ENCODE measurements around the gene PLEKHA4. TPM values are rescaled to one million over a fixed set of nuclear protein-coding genes. Genes with fewer than 3 reads are reported as not detected.
"Not testable (repeated sequence)": the region's sequence is repeated elsewhere in the genome, so short reads cannot be mapped to it uniquely, and the experiment has no call there.

PLEKHA4 gene
- total RNA-seq, 1 donor from 2014 or later = 21.2 TPM

DNA sequence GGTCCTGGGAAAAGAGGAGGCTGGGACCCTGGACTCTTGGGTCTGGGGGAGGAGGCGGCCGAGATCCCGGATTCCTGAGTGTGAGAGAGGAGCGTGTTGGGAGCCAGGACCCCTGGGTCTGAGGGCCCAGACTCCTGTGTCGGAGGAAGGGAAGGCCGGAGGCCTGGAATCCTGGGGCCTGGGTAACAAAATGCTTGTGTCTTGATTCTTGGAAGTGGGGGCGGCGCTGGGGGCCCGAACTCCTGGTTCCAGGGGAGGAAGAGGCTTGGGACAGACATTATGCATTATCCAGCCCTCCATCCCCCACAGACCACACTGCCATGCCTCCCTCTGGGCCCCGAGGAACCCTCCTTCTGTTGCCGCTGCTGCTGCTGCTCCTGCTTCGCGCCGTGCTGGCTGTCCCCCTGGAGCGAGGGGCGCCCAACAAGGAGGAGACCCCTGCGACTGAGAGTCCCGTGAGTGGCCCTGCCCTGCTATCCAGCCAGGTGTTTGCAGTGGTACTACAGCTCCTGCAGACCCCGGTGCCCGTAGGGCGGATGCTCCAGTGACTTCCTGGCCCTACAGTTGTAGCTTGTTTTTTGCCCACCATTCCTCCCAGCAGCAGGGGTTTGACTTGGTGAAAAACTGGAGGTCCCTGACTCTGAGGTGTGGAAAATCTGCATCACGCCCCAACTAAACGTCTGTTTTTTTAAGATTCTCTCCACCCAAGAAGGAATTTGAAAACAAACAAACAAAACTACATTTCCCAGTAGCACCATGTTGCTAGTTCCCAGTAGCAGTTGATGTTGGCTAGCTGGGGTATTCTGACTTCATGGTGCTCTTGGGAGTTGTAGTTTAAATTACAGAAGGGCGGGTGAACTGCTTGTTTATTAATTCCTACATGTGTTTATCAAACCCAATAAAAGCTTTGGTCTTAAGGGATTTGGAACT lies 32.3 kb upstream of the PLEKHA4 start:
- H3K9me3 ChIP-seq = no peaks in the 10 kb centered on the region
- H3K4me3 ChIP-seq = peak overlapping the region; percentile 93
- TF ChIP-seq, protein P1, sequence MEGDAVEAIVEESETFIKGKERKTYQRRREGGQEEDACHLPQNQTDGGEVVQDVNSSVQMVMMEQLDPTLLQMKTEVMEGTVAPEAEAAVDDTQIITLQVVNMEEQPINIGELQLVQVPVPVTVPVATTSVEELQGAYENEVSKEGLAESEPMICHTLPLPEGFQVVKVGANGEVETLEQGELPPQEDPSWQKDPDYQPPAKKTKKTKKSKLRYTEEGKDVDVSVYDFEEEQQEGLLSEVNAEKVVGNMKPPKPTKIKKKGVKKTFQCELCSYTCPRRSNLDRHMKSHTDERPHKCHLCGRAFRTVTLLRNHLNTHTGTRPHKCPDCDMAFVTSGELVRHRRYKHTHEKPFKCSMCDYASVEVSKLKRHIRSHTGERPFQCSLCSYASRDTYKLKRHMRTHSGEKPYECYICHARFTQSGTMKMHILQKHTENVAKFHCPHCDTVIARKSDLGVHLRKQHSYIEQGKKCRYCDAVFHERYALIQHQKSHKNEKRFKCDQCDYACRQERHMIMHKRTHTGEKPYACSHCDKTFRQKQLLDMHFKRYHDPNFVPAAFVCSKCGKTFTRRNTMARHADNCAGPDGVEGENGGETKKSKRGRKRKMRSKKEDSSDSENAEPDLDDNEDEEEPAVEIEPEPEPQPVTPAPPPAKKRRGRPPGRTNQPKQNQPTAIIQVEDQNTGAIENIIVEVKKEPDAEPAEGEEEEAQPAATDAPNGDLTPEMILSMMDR (IDR thresholded peaks at IDR 0.05) = no peak
- ATAC-seq (peak; percentile 3 to 49), DNase-seq (no peak)
- H3K4me1 ChIP-seq = peaks cover 38% of the 10 kb centered on the region
- H3K27me3 ChIP-seq (ENCODE audit: low read depth) = no peaks in the 10 kb centered on the region
- peak overlapping the region; percentile 85 for H3K27ac ChIP-seq
- intact Hi-C loops (cut with DNase I) = no loop called here
- H3K36me3 ChIP-seq = peaks cover 20% of the 10 kb centered on the region

DNA sequence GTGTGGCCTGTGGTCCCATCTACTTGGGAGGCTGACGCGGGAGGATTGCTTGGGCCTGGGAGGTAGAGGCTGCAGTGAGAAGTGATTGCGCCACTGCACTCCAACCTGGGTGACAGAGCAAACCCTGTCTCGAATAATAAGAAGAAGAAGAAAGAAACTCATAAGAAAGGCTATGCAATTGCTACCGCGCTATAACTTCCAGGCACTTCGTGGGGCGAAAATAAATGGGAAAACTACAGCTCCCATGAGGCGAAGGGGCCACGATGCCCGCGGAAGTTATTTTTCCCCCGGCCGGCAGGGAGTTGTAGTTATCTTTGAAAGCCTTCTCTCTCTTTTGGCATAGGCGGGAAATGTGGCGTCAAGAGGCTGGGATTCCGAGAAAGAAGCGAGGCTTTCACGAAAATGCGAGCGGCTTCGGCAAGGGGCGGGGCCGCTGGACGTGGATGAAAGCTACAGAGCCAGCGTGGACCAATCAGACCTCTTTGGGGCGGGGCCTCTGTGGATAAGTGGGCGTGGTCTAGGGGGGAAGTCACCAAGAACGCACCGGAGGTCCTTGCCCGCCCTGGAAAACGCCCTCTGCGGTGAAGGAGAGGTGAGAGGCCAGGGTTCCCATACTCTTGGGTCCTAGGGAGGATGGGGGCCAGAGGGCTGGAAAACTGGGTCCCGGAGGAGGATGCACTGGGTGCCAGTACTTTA lies 31.5 kb upstream of the PLEKHA4 start, which contains the start of gene NUCB1:
TSS of gene NUCB1 (plus strand) at position 532 of the 696 bp plus-strand sequence. CDS start 485 bp downstream, outside the sequence.
- peak within 1 kb of the TSS; percentile 85 for H3K27ac ChIP-seq
- intact Hi-C loops (cut with DNase I) = no loop called here
- ATAC-seq (peak; percentile 98 to 99), DNase-seq (peak; percentile 99)
- H3K36me3 ChIP-seq = peaks cover 12% of the 10 kb centered on the region
- H3K4me1 ChIP-seq = peaks cover 41% of the 10 kb centered on the region
- H3K9me3 ChIP-seq = no peaks in the 10 kb centered on the region
- peak within 1 kb of the TSS; percentile 93 for H3K4me3 ChIP-seq
- H3K27me3 ChIP-seq (ENCODE audit: low read depth) = no peaks in the 10 kb centered on the region
- TF ChIP-seq, protein P1 (IDR thresholded peaks at IDR 0.05) = peak; percentile 45

GRCh38 chr19:48899386-48899749 lies 31.0 kb upstream of the PLEKHA4 start:
- H3K36me3 ChIP-seq; H3K27me3 ChIP-seq (ENCODE audit: low read depth); ATAC-seq; intact Hi-C loops (cut with DNase I); H3K9me3 ChIP-seq; DNase-seq: not testable (repeated sequence)
- peaks cover 41% of the 10 kb centered on the region for H3K4me1 ChIP-seq
- peak overlapping the region; percentile 85 for H3K27ac ChIP-seq
- H3K4me3 ChIP-seq = peak overlapping the region; percentile 93

- TF ChIP-seq, protein P1 (IDR thresholded peaks at IDR 0.05) = no peak
- Histone ChIP-seq H3K36me3 (no peaks in the 10 kb centered on the region), H3K9me3 (no peaks in the 10 kb centered on the region), H3K27ac (peak overlapping the region; percentile 53), H3K27me3 (ENCODE audit: low read depth) (no peaks in the 10 kb centered on the region), H3K4me1 (peaks cover 31% of the 10 kb centered on the region), H3K4me3 (no peak overlapping the region)
- ATAC-seq (no peak), DNase-seq (no peak)
- intact Hi-C loops (cut with DNase I) = no loop called here
These were observed 28.8 kb upstream of the PLEKHA4 start for GRCh38 chr19:48897181-48897580.

DNA sequence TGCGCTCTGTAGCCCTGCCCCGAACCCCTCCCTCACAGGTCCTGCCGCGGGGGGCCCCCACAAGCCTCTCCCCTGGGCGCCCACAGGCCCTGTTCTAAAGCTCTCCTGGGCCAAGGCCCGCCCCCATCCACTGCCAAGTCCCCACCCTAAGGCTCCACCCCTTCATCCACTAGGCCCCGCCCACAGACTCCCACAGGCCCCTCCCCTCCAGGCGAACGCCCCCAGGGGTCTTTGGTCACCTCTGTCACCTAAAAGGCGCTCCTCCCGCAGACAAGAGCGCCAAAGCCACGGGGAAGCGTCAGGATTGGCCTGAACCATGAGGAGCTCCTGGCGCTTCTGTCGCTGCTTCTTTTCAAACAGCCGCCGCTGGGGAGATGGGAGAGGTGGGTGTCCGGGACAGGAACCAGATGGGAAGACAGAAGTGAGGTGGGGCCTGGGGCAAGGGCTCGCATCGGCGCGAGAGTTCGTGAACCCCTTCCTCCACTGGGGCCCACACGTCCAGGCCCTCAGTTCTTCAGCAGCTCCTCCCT lies 27.8 kb upstream of the PLEKHA4 start:
- peak overlapping the region; percentile 47 for H3K4me3 ChIP-seq
- intact Hi-C loops (cut with DNase I) = no loop called here
- peak overlapping the region; percentile 53 for H3K27ac ChIP-seq
- DNase-seq = peak; percentile 72
- TF ChIP-seq, protein P1 (IDR thresholded peaks at IDR 0.05) = no peak
- peaks cover 22% of the 10 kb centered on the region for H3K4me1 ChIP-seq
- H3K27me3 ChIP-seq (ENCODE audit: low read depth) = no peaks in the 10 kb centered on the region
- H3K9me3 ChIP-seq = no peaks in the 10 kb centered on the region
- ATAC-seq = peak; percentile 22 to 37
- no peaks in the 10 kb centered on the region for H3K36me3 ChIP-seq
